Vagina (tissue), 2 donors: ENCODE results near the gene HOXB1.

Experiments used
- POLR2A ChIP-seq, 2 donors: fragments of 450-650 bp; IDR thresholded peaks; one replicate each; pipeline ENCODE4 v1.6.1; 2017; ENCODE audit warnings: antibody characterized with exemption in 2 of 2, mild to moderate bottlenecking in 2 of 2, moderate library complexity in 2 of 2
- TF ChIP-seq, protein P1 (sequence below), 3 experiments: fragments of 450-650 bp in 2 of 3; fragments of 200-600 bp in 1 of 3; sonication (generic) in 1 of 3; IDR thresholded peaks; one replicate each; pipeline ENCODE4 v1.5.1; 2017 to 2019; ENCODE audit warnings: antibody characterized with exemption in 3 of 3, mild to moderate bottlenecking in 2 of 3, moderate library complexity in 2 of 3

DNA sequence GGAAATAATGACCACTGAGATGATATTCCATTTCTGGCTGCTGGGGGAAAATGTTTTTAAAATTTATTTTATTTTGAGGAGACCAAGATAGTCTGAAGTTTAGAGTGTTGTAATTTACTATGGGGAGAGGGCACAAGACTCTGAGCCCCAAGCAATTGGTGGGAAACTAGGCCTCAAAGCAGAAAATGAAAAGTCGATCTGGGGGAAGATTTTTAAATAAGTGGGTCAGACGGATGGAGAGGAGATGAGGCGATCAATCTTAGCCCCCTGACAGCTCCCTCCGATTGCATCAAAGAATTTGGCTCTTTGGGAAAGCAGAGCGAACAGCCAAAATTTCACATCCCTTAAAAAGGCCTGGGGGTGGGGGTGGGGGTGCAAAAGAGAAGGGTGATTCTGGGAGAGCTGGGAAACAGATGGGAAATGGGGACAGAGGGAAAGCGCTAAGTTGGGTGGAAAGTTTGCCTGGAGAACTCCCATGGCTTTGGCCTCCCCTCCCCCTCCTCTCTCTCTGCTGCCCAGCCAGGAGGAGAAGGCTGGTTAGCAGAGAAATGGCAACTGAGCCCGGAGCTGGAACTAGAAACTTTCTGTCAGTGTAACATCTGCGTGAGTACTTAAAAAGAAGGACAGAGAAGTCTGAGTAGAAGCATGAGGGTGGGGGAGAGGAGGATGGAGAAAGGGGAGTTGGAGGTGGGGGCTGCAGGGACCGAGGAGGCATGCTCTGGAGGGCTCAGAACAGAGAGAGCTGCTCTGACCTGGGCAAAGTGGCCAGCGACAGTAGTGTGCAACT is 15.5 kb upstream of the HOXB1 start:
- TF ChIP-seq, protein P1, sequence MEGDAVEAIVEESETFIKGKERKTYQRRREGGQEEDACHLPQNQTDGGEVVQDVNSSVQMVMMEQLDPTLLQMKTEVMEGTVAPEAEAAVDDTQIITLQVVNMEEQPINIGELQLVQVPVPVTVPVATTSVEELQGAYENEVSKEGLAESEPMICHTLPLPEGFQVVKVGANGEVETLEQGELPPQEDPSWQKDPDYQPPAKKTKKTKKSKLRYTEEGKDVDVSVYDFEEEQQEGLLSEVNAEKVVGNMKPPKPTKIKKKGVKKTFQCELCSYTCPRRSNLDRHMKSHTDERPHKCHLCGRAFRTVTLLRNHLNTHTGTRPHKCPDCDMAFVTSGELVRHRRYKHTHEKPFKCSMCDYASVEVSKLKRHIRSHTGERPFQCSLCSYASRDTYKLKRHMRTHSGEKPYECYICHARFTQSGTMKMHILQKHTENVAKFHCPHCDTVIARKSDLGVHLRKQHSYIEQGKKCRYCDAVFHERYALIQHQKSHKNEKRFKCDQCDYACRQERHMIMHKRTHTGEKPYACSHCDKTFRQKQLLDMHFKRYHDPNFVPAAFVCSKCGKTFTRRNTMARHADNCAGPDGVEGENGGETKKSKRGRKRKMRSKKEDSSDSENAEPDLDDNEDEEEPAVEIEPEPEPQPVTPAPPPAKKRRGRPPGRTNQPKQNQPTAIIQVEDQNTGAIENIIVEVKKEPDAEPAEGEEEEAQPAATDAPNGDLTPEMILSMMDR (IDR thresholded peaks at IDR 0.05): no peak
- no peak for TF ChIP-seq POLR2A (IDR thresholded peaks at IDR 0.05)
